ENCODE data around the gene MXD4. TPM values are rescaled to one million over a fixed set of nuclear protein-coding genes. Genes with fewer than 3 reads are reported as not detected.

Gene MXD4
- total RNA-seq, 1 donor from 2014 or later, result 79.9 TPM

DNA sequence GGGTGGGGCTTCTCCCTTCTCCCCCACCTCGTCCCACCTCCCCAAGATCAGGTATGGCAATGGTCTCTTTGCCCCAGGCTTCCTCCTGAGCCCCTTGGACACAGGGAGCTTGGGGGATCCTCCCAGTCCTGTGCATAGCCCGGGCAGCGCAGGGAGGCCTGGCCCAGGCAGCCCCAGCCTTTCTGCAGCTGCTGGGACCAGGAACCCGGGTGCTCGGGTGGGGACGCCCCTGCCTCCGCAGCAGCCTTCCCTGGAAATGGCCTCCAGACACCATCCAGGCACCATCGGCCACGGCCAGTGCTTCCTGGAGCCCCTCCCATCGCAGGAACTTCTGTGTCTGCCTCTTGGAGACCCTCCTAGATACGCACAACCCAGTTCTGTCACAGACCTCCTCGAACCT lies 5.9 kb upstream of the MXD4 start:
- no peaks in the 10 kb centered on the region for H3K36me3 Mint-ChIP-seq
- no peaks in the 10 kb centered on the region for H3K27me3 Mint-ChIP-seq

DNA sequence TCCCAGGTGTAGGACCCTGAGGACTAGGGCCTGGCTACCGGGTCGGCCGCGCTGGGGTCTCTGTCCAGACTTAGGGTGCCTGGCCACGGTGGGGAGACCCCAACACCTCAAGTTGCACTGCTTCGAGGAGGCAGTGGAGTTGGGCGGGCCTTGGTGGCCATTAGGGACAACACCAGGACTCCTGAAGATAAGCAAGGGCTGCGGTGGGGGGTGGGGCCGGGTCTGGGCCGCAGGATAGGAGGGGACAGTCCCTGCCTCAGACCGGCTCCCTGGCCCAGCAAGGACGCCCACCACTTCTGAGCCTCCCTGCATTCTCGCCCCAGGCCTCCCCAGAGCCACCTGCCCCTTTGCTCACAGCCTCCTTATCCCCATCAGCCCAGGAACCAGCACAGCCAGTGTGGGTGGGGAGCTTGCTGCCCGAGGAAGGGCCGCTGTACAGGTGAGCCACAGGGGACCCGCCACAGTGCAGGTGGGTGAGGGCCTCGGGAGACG lies 5.5 kb upstream of the MXD4 start:
- Mint-ChIP-seq H3K9me3 (no peaks in the 10 kb centered on the region), H3K27ac (no peak overlapping the region), H3K4me3 (no peak overlapping the region), H3K4me1 (ENCODE audit: unreplicated experiment) (no peaks in the 10 kb centered on the region), H3K36me3 (no peaks in the 10 kb centered on the region), H3K27me3 (no peaks in the 10 kb centered on the region)
- TF ChIP-seq, protein P1, sequence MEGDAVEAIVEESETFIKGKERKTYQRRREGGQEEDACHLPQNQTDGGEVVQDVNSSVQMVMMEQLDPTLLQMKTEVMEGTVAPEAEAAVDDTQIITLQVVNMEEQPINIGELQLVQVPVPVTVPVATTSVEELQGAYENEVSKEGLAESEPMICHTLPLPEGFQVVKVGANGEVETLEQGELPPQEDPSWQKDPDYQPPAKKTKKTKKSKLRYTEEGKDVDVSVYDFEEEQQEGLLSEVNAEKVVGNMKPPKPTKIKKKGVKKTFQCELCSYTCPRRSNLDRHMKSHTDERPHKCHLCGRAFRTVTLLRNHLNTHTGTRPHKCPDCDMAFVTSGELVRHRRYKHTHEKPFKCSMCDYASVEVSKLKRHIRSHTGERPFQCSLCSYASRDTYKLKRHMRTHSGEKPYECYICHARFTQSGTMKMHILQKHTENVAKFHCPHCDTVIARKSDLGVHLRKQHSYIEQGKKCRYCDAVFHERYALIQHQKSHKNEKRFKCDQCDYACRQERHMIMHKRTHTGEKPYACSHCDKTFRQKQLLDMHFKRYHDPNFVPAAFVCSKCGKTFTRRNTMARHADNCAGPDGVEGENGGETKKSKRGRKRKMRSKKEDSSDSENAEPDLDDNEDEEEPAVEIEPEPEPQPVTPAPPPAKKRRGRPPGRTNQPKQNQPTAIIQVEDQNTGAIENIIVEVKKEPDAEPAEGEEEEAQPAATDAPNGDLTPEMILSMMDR (conservative IDR thresholded peaks at IDR 0.05), result no peak
- no peak for DNase-seq (ENCODE audit: extremely low spot score, unreplicated experiment)

More for the DNA sequence above, 5.9 kb upstream of the MXD4 start:
- H3K27ac Mint-ChIP-seq, result no peak overlapping the region
- H3K4me1 Mint-ChIP-seq (ENCODE audit: unreplicated experiment), result no peaks in the 10 kb centered on the region
- TF ChIP-seq, protein P1 (conservative IDR thresholded peaks at IDR 0.05), result no peak
- no peaks in the 10 kb centered on the region for H3K9me3 Mint-ChIP-seq
- no peak for DNase-seq (ENCODE audit: extremely low spot score, unreplicated experiment)
- H3K4me3 Mint-ChIP-seq, result no peak overlapping the region

DNA sequence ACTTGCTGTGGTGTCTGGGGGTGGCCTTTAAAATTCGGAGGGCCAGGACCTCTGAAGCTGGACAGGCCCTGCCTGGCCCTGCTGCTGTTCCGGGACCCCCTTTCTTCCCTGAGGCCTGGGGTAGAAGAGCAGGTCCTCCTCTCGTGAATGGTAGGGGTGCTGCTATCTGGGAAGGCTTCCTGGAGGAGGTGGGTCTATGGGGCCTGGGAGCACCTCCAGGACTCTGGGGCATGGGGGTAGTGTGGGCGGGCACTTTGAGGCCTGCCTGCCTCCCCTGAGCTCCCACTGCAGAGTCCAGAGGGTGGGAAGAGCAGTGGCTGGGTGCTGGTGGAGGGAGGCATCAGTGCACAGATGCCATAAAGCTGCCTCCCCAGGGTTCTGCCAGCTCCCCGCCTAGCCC lies 4.9 kb upstream of the MXD4 start:
- no peak overlapping the region for H3K4me3 Mint-ChIP-seq
- DNase-seq (ENCODE audit: extremely low spot score, unreplicated experiment), result no peak
- H3K4me1 Mint-ChIP-seq (ENCODE audit: unreplicated experiment), result no peaks in the 10 kb centered on the region
- TF ChIP-seq, protein P1 (conservative IDR thresholded peaks at IDR 0.05), result no peak
- no peak overlapping the region for H3K27ac Mint-ChIP-seq
- no peaks in the 10 kb centered on the region for H3K27me3 Mint-ChIP-seq
- H3K9me3 Mint-ChIP-seq, result no peaks in the 10 kb centered on the region
- no peaks in the 10 kb centered on the region for H3K36me3 Mint-ChIP-seq

DNA sequence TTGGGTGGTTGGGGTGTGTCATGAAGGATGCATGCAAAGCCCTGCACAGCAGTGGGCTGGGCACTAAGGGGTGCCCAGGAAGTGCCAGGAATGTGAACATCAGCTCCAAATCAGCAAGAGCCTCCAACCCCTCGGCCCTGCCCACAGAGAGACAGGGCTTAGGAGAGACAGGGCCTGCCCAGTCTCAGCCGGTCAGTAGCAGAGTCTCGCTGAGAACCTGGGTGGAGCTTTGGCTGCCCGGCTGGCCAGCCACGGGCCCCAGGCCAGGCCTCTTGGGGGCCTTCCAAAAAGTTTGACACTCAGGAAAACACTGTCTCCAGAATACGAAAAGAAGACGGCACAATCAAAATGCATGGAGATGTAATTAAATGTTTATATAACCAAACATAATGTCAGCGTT lies 4.3 kb upstream of the MXD4 start:
- no peaks in the 10 kb centered on the region for H3K9me3 Mint-ChIP-seq
- no peaks in the 10 kb centered on the region for H3K27me3 Mint-ChIP-seq

DNA sequence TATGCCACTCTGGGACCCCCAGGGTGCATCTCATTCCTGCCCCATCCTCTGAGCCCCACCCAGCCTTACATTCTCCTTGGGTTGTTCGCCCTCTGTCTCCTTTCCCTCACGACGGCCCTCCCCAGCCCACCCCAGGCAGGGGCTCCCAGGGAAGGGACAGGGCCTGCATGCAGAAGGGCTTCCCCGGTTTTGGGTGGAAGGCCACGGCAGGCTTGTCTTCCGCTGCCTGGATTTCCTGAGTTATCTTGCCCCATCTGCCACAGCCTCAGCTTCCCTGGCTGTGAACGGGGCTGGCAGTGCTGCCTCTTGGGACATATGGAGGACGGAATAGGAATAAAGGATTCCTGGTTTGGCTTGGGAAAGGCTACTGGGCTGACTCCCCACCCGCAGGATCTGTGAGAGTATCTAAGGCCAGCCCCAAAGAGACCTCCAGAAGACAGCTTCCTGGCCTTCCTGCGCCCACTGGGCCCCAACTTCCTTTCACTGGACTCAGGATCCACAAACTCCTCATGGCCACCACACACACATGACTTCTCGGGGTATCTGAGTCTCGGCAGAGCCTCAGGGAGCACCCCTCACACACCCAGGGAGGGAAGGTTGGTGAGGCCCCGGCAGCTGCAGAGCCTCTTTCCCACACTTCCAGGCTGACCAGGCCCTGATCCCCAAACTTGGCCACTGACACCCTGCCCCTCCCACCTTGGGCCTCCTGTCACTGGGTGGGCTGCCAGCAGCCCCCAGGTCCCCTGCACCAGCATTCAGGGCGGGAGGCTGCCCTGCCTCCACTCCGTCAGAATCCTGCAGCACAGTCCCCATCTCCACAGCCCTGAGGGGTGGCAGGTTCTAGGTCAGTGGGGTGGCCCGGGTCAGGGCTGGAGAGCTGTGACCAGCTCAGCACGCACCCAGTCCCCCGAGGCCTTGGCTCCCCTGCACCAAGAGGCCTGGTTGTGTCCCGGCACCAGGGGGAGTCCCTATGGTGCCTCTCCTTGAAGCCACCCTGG lies 3.5 kb upstream of the MXD4 start:
- Mint-ChIP-seq H3K4me3 (no peak overlapping the region), H3K9me3 (no peaks in the 10 kb centered on the region), H3K27ac (no peak overlapping the region), H3K27me3 (no peaks in the 10 kb centered on the region), H3K4me1 (ENCODE audit: unreplicated experiment) (no peaks in the 10 kb centered on the region), H3K36me3 (no peaks in the 10 kb centered on the region)
- TF ChIP-seq, protein P1 (conservative IDR thresholded peaks at IDR 0.05), result no peak
- DNase-seq (ENCODE audit: extremely low spot score, unreplicated experiment), result no peak

More for the DNA sequence above, 4.3 kb upstream of the MXD4 start:
- TF ChIP-seq, protein P1 (conservative IDR thresholded peaks at IDR 0.05), result no peak
- no peaks in the 10 kb centered on the region for H3K36me3 Mint-ChIP-seq
- H3K4me3 Mint-ChIP-seq, result no peak overlapping the region
- no peak for DNase-seq (ENCODE audit: extremely low spot score, unreplicated experiment)
- no peak overlapping the region for H3K27ac Mint-ChIP-seq
- H3K4me1 Mint-ChIP-seq (ENCODE audit: unreplicated experiment), result no peaks in the 10 kb centered on the region
